PC-9 (cell line): ENCODE data around the gene RPTOR.

Source experiments
- EZH2 ChIP-seq: fragments of 200-600 bp; sonication (generic); IDR thresholded peaks from 2 replicates; pipeline ENCODE4 v1.8.0; 2017; ENCODE audit warnings: antibody characterized with exemption, low read depth
- TF ChIP-seq, protein P1 (sequence below): fragments of 200-600 bp; sonication (generic); conservative IDR thresholded peaks from 2 replicates; pipeline ENCODE4 v1.6.1; 2017; ENCODE audit warnings: mixed run types, antibody characterized with exemption, mild to moderate bottlenecking, moderate library complexity

DNA sequence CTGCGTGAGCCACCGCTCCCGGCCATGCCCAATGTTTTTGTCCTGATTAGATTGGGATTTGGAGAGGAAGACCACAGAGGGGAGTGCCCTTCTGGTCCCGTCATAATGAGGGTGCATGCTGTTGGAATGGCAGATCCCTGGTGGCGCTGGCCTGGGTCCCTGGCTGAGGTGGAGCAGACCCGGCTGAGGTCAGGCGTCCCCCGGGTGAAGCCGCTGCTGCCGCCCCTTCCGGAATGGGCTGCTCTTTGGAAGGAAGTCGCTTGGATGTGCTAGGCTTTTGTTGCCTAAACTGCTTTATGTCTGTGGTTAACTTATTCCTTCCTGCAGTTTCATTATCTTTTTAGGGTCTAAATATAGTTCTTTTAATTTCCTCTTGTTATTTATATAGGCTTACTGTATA is 326.7 kb downstream of the RPTOR start:
- TF ChIP-seq, protein P1, sequence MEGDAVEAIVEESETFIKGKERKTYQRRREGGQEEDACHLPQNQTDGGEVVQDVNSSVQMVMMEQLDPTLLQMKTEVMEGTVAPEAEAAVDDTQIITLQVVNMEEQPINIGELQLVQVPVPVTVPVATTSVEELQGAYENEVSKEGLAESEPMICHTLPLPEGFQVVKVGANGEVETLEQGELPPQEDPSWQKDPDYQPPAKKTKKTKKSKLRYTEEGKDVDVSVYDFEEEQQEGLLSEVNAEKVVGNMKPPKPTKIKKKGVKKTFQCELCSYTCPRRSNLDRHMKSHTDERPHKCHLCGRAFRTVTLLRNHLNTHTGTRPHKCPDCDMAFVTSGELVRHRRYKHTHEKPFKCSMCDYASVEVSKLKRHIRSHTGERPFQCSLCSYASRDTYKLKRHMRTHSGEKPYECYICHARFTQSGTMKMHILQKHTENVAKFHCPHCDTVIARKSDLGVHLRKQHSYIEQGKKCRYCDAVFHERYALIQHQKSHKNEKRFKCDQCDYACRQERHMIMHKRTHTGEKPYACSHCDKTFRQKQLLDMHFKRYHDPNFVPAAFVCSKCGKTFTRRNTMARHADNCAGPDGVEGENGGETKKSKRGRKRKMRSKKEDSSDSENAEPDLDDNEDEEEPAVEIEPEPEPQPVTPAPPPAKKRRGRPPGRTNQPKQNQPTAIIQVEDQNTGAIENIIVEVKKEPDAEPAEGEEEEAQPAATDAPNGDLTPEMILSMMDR, result no peak
- no peak for TF ChIP-seq EZH2
